NCI-H524 (cell line): ENCODE measurements around the gene CCDC126.
"Not testable (repeated sequence)": the region's sequence is repeated elsewhere in the genome, so short reads cannot be mapped to it uniquely, and the experiment has no call there.

Experiments
- DNase-seq, 2 experiments: peaks; one replicate each; lab custom pipeline; 2025; lab: John Stamatoyannopoulos, UW

CCDC126 gene

GRCh38 chr7:23597094-23598091 lies at the start of gene CCDC126:
TSS of gene CCDC126 (plus strand) at chr7:23597382. CDS start at chr7:23611316, 13,934 bp downstream.
- peak; percentile 84 to 88 for DNase-seq

- DNase-seq = no peak
These were observed 49.5 kb upstream of the CCDC126 start for GRCh38 chr7:23547662-23548061.

GRCh38 chr7:23558303-23558702 lies 38.9 kb upstream of the CCDC126 start:
- no peak for DNase-seq

- DNase-seq = peak; percentile 38 to 72
These were observed 26.5 kb upstream of the CCDC126 start for GRCh38 chr7:23570592-23571200.

DNA sequence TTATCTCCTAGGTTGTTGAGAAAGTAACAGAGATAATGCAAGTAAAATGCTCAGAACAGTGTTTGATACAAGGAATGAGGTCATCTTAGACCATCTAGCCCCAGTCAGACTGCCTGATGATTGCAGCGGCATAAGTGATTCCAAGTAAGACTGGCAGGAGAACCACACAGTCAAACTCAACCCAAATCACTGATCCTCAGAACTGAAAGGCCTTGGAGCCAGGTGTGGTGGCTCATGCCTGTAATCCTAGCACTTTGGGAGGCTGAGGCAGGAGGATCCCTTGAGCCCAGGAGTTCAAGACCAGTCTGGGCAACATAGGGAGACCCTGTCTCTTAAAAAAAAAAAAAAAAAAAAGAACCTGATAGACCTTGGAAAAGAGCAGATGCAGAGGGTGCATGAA lies 15.2 kb upstream of the CCDC126 start:
- not testable (repeated sequence) for DNase-seq

GRCh38 chr7:23585304-23585703 lies 11.9 kb upstream of the CCDC126 start:
- not testable (repeated sequence) for DNase-seq

DNA sequence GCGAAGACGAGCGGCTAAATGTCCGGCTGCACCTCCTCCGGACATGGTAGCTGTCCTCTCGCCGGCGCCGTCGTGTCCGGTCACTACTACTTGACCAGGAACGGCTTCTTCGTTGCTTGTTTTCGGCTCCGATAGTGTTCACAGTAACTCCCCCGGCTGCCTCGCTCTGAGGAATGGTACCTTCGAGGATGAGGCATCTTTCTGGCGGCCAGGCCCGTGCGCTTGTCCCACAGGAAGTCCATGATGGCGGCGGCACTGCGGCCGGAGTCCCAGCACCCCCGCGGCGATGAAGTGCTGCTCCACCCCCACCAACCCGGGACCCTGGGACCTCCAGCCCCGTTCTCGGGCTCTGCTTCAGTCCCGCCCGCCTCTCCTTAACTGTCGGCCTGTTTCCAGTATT lies 11.0 kb upstream of the CCDC126 start:
- DNase-seq = no peak

DNA sequence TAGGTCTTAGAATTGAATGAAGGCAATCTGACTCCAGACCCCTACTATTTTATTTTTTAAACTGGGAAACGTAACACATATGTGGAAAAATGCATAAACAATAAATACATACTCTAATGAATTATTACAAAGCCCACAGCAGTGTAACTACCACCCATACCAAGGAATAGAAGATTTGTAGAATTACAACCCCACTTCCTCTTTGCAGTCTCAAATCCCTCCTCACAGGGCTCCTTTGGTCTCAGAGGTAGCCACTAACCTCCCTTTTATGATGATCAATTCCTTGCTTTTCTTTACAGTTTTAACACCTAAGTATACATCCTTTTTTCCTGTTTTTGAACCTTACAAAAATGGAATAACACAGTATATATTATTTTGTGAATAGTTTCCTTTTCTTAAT lies 6.7 kb upstream of the CCDC126 start:
- no peak for DNase-seq

- no peak for DNase-seq
These were observed 3.5 kb upstream of the CCDC126 start for GRCh38 chr7:23593706-23594105.

- DNase-seq = no peak
These were observed 2.1 kb upstream of the CCDC126 start for GRCh38 chr7:23594879-23595604.

- DNase-seq = no peak
These were observed 1.1 kb downstream of the CCDC126 start for GRCh38 chr7:23598296-23598695.

DNA sequence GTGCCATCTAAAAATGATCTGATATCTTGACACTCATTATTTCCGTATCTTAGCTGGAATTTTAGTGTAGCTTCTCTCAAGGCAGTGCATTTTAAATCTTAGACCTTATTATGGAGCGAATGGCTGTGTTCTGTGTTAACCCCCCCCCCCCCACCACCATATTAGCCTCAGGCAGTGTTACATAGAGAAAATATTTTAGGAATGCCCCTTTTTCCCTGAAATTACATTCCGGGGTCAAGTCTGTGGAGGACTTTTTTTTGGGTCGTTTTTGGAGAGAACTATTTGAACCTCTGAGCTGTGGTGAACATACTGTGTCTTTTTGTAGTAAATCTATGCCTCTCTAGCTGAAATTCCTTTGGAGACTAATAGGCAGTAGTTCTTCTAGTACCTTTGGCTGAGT lies 3.1 kb downstream of the CCDC126 start:
- DNase-seq = no peak

DNA sequence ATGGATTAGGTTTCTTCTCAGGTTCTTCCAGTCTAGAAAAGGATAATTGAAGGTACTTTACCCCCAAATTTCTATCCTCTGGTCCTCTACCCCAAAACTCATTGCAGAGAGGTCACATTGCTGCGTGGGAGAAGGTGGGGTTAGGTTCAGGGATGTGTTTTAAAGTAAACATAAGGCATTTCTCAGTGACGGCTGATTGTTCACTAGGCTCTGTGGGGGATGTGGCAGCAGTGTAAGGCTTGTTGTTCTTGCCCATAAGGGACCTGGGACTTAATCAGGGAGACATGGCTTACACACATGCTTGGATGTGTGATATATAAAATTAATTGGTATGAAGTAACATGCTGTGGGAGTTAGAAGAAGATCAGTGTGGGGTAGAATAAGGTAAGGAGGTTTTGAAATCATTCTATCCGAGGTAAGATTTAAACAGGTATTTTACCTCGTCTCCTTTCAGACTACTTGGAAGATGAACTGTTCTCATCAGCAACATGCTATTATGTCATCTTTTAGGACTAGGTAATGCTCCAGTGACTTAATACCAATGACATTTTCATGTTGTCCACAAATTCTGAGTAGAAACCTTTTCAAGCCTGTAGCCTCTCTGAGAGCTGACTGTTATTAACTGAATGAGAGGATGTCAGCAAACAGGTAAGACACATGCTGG lies 6.6 kb downstream of the CCDC126 start:
- no peak for DNase-seq

DNA sequence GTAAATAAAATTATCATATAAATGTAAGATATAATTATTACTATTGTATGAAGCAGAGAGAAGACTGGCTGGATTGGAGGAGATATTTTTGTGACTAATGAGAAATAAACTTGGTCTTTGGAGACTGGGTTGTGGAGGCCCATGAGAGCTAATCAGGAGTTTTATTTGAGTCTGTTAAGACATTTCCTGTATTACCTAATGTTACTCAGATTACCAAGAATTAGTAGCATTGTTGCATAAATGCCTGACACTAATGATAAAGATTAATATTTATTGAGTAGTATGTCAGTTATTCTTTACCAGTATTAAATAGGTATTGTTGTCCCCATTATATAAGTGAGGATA lies 7.1 kb downstream of the CCDC126 start:
- no peak for DNase-seq

- peak; percentile 35 to 87 for DNase-seq
These were observed 9.9 kb downstream of the CCDC126 start for GRCh38 chr7:23607130-23607529.

GRCh38 chr7:23607866-23608265 lies 10.7 kb downstream of the CCDC126 start:
- no peak for DNase-seq

DNA sequence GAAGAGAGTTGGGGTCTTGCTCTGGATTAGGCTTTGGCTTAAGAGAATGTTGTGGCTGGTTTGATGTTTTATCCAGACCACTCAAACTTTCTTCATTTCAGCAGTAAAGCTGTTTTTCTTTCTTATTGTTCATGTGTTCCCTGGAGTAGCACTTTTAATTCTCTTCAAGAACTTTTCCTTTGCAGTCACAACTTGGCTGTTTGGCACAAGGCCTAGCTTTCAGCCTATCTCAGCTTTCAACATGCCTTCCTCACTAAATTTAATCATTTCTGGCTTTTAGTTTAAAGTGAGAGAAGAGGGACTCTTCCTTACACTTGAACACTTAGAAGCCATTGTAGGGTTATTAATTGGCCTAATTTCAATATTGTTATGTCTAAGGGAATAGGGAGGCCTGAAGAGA lies 18.1 kb downstream of the CCDC126 start:
- no peak for DNase-seq

GRCh38 chr7:23616593-23616992 lies 19.4 kb downstream of the CCDC126 start:
- no peak for DNase-seq

DNA sequence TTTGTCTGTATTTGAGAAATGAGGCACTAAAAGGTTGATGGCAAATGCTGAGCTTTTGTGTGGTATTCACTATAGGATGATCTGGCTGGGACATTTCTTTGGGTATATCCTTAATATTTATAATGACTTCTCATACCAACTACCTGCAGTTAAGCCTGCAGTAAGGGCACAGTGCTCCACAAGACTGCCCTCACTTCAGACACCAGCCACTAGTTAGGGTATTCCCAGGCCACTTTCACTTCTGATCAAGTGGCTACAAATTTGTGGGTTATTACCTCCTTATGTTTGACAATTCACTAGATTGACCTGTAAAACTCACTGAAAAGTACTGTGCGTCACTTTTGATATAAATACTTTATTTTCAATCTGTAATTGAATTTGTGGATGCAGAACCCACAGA lies 20.3 kb downstream of the CCDC126 start:
- no peak for DNase-seq

DNA sequence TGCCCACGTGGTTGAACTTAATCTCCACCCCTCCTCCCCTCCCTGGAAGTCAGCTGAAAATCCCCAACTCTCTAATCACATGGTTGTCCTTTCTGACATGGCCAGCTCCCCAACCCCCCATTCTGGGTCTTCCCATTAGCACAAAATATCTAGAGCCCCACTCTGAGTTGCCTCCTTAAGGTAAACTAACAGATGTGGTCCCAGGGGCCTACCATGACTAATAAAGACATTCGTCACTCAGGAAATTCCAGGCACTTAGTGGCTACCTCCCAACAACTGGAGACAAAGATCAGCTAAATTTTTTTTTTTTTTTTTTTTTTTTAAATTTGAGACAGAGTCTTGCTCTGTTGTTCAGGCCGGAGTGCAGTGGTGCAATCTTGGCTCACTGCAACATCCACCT lies 21.1 kb downstream of the CCDC126 start:
- no peak for DNase-seq

DNA sequence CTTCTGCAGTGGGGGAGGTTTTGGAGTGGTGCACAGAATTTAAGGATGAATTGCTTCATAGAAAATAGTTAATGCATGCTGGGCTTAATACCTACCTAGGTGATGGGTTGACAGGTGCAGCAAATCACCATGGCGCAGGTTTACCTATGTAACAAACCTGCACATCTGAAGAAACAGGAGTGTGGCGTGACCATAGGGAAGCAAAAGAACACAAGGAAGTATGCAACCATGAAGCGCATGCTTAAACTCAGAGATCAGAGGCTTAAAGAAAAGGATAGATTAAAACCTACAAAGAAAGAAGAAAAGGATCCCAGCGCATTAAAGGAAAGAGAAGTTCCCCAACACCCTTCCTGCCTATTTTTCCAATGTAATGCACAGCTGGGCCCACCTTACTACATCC lies 22.0 kb downstream of the CCDC126 start:
- no peak for DNase-seq

GRCh38 chr7:23622506-23622925 lies 25.3 kb downstream of the CCDC126 start:
- DNase-seq = no peak
